Ovary (tissue), 9 donors: ENCODE data around the gene ASCL2. TPM values are rescaled to one million over a fixed set of nuclear protein-coding genes. Genes with fewer than 3 reads are reported as not detected.
A peak's percentile ranks its signal among the peaks of the same experiment; 100 is the strongest.

Experiments used
- DNase-seq, 5 donors: peaks; one replicate each; pipeline ENCODE4 v3.0.0-alpha.2; 2019 to 2020
- H3K27ac ChIP-seq, 2 donors: fragments of 200-600 bp; one replicate each; pipeline versions ENCODE4 v1.5.1 to v1.8.0; 2019 to 2022
- H3K27me3 ChIP-seq: fragments of 200-600 bp; one replicate; pipeline ENCODE4 v1.8.0; 2022
- H3K36me3 ChIP-seq: fragments of 200-600 bp; sonication (generic); one replicate; pipeline ENCODE4 v1.5.1; 2019
- H3K4me1 ChIP-seq: one replicate; pipeline ENCODE4 v1.8.1; 2013; ENCODE audit warnings: mild to moderate bottlenecking, moderate library complexity; ENCODE audit not compliant: insufficient read depth
- H3K4me3 ChIP-seq: fragments of 200-600 bp; sonication (generic); one replicate; pipeline ENCODE4 v1.5.1; 2017
- H3K9me3 ChIP-seq, 2 donors: fragments of 200-600 bp in 1 of 2; sonication (generic) in 1 of 2; one replicate each; pipeline versions ENCODE4 v1.5.1 to v1.8.1; 2013 to 2019; ENCODE audit warnings: mild to moderate bottlenecking in 1 of 2, moderate library complexity in 1 of 2
- EP300 ChIP-seq: sonication (generic); formaldehyde crosslinking; IDR thresholded peaks from one replicate; pipeline ENCODE4 v1.6.1; 2017; ENCODE audit warnings: antibody characterized with exemption
- POLR2A ChIP-seq: fragments of 450-650 bp; IDR thresholded peaks from one replicate; pipeline ENCODE4 v1.6.1; 2017; ENCODE audit warnings: antibody characterized with exemption, mild to moderate bottlenecking, moderate library complexity
- WGBS, 3 donors: extraction: QIAGEN DNeasy Blood & Tissue Kit in 1 of 3; methylation state at CpG; one replicate each; pipeline versions ENCODE4 v1.1.5 to v1.1.7; 2013 to 2017; 5-methylcytosine and 5-hydroxymethylcytosine counted together
- intact Hi-C, 4 donors: fragments of 100-400 bp; cut with DNase I; formaldehyde crosslinking; loops; one replicate each; pipeline versions ENCODE4 v1.11.0 to v1.15.1; 2022 to 2023
- polyA plus RNA-seq, 2 donors: library from polyadenylated mRNA; stranded (reverse); fragments of 200-250 nt in 1 of 2; fragments of 350-450 nt in 1 of 2; fragmentation: Illumina TruSeq in 1 of 2; extraction: RNeasy Lipid Tissue Mini Kit (QIAGEN cat#74804) in 1 of 2; gene quantifications; one replicate each; pipeline ENCODE4 v1.2.3, GENCODE V29; 2013 to 2014
- total RNA-seq, 7 donors: library from RNA; depleted of rRNA in 2 of 7; stranded (reverse); fragments of >200 nt in 2 of 7; fragmentation: NEBNext Ultra II Directional in 3 of 7; extraction: Animal tissue kit (Norgen Biotek cat#: 25700) in 3 of 7; gene quantifications; one replicate each; pipeline versions ENCODE4 v1.1.0 to v1.2.4, GENCODE V29; 2016 to 2023
- TF ChIP-seq, protein P1 (sequence below), 3 donors: fragments of 450-650 bp in 2 of 3; fragments of 200-600 bp in 1 of 3; IDR thresholded peaks; one replicate each; pipeline versions ENCODE4 v1.5.1 to v1.8.0; 2016 to 2022; ENCODE audit warnings: antibody characterized with exemption in 3 of 3, mild to moderate bottlenecking in 1 of 3
- donor health status: DM: no; HTN: no; CAD: no; lungs with moderate emphysema.
- donor health status: DM: no; HTN: no; CAD: no.
- donor health status: Bipolar disorder and iron deficiency.
- donor health status: DM: yes; HTN: yes; CAD: no.
- donor health status: DM: no; HTN: no; CAD: no.
- donor health status: DM: yes; HTN: yes; CAD: no.

Gene ASCL2
- total and polyA plus RNA-seq, 9 donors: 0.10 to 1.3 (median 0.24) TPM

DNA sequence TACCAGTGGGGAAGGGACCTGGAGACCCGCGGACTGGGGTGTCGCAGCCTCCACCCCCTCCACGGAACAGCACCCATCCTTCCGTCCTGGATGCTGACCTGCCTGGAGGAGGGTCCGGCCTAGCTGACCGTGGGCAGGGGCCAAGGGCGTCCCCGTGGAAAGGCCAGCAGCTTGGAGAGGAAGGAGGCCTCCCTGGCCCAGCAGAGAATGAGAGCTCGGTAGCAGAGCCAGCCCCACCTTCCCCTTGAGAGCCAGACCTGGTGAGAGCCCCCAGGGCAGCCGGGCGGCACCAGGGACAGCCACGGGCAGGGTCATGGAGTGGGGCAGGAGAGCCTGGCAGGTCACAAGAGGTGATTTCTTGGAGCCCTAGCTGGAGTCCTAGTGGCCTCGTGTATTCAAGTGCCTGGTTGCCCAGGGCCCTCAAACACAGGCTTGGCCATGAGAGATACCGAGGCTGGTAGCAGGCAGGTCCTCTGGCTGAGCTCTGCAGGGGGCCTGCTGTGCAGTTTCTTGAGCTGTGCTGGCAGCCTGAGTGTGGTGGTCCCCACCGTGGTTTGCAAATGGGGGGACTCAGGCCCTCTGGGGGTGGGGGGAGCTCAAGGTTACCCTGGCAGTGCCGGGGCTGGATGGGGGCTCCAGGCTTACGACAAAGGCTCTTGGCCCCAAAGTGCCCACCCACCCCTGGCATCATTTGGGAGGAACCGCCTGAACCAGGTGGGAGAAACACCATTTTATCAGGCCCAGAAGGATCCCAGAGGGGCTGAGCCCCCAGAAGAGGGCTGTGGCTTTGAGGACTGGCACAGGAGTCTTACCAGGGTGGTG lies 39.1 kb upstream of the ASCL2 start:
- H3K9me3 ChIP-seq: no peaks in the 10 kb centered on the region
- peaks cover 36% of the 10 kb centered on the region for H3K4me1 ChIP-seq
- no peaks in the 10 kb centered on the region for H3K36me3 ChIP-seq
- peak in 1 of 5 donors; percentile 31 for DNase-seq
- WGBS, 3 donors: 65 to 73% (median 69%) methylated on average over 18 to 19 of the region's 19 CpGs
- H3K4me3 ChIP-seq: no peak overlapping the region
- H3K27ac ChIP-seq: no peak overlapping the region
- TF ChIP-seq POLR2A (no peak), EP300 (no peak)
- TF ChIP-seq, protein P1, sequence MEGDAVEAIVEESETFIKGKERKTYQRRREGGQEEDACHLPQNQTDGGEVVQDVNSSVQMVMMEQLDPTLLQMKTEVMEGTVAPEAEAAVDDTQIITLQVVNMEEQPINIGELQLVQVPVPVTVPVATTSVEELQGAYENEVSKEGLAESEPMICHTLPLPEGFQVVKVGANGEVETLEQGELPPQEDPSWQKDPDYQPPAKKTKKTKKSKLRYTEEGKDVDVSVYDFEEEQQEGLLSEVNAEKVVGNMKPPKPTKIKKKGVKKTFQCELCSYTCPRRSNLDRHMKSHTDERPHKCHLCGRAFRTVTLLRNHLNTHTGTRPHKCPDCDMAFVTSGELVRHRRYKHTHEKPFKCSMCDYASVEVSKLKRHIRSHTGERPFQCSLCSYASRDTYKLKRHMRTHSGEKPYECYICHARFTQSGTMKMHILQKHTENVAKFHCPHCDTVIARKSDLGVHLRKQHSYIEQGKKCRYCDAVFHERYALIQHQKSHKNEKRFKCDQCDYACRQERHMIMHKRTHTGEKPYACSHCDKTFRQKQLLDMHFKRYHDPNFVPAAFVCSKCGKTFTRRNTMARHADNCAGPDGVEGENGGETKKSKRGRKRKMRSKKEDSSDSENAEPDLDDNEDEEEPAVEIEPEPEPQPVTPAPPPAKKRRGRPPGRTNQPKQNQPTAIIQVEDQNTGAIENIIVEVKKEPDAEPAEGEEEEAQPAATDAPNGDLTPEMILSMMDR (IDR thresholded peaks at IDR 0.05): no peak
- H3K27me3 ChIP-seq: no peaks in the 10 kb centered on the region
- intact Hi-C loops: loop anchor here in 3 of 4 donors (1.0 to 10.0 kb wide), 5 partner anchors 19 to 583 kb away; partner anchors contain the start of gene CD81 (in 1 of the 3)

DNA sequence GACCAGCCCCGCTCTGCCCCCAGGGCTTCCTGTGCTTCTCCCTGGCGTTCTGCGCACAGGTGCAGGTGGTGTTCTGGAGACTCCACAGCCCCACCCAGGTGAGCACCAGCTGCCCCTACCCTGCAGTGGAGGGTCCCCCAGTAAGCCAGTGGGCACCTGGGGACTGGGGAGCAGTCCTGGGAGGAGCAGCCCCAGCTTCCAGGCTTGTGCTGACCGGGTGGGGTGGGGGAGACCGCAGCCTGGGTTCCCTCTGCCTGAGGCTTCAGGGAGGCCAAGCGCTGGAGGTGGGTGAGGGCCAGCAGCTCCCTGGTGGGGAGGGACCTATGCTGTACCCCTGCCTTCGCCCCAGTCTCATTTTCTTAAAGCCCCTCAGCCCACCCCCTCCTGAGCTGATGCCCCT lies 38.3 kb upstream of the ASCL2 start:
- Histone ChIP-seq H3K4me3 (no peak overlapping the region), H3K4me1 (peaks cover 31% of the 10 kb centered on the region), H3K9me3 (no peaks in the 10 kb centered on the region), H3K27me3 (no peaks in the 10 kb centered on the region), H3K27ac (no peak overlapping the region), H3K36me3 (no peaks in the 10 kb centered on the region)
- peak in 2 of 5 donors; percentile 22 to 33 for DNase-seq
- TF ChIP-seq EP300 (no peak), POLR2A (no peak)
- TF ChIP-seq, protein P1 (IDR thresholded peaks at IDR 0.05): no peak
- intact Hi-C loops: loop anchor here in 3 of 4 donors (1.0 to 10.0 kb wide), 4 partner anchors 18 to 584 kb away; no protein-coding TSS in a partner anchor
- WGBS, 3 donors: 84 to 88% (median 86%) methylated on average over 6 to 7 of the region's 7 CpGs

DNA sequence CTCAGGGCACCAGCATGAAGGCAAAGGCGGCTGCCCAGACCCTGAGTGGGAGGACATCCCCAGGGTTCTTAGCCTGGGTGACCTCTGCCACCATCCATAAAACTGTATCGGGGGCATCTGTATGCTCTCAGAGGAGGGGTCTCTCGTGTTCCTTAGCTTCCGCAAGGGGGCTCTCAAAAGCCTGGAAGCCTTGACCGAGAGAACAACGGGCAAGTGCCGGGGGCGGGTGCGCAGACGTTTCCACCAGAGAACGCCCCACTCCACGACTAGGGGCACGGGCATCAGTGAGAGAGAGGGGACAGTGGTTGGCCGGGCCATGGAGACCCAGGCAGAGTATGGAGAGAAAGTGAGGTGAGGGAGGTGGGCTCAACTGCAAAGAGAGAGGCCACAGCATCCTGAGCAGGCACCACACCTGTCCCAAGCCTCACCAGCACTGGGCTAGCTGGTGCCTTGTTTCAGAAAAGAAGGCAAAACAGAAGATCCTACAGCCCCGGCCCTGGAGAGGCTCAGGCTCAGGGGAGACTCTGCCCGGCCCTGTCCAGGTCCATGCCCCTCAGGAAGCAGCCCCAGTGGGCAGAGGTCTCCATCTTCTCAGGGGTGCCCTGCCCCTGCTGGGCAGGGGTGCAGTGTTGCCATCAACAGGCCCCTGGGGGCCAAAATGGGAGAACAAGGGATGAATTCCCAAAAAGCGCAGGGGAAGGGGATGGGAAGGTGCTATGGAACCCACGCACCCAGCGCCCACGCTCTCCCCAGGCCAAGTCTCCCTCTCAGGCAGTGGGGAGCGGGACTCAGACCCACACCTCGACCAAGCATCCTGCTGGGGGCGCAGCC lies 37.3 kb upstream of the ASCL2 start:
- no peaks in the 10 kb centered on the region for H3K27me3 ChIP-seq
- WGBS, 3 donors: 84 to 85% (median 84%) methylated on average over 23 of the region's 23 CpGs
- intact Hi-C loops: loop anchor here in 2 of 4 donors (5.0 to 10.0 kb wide), 3 partner anchors 75 to 585 kb away; no protein-coding TSS in a partner anchor
- peak overlapping the region in 1 of 2 donors; percentile 74 for H3K27ac ChIP-seq
- H3K4me1 ChIP-seq: peaks cover 27% of the 10 kb centered on the region
- DNase-seq: peak in 1 of 5 donors; percentile 34
- no peak for TF ChIP-seq POLR2A
- TF ChIP-seq, protein P1 (IDR thresholded peaks at IDR 0.05): no peak
- no peak for TF ChIP-seq EP300
- H3K9me3 ChIP-seq: no peaks in the 10 kb centered on the region
- no peak overlapping the region for H3K4me3 ChIP-seq
- no peaks in the 10 kb centered on the region for H3K36me3 ChIP-seq

DNA sequence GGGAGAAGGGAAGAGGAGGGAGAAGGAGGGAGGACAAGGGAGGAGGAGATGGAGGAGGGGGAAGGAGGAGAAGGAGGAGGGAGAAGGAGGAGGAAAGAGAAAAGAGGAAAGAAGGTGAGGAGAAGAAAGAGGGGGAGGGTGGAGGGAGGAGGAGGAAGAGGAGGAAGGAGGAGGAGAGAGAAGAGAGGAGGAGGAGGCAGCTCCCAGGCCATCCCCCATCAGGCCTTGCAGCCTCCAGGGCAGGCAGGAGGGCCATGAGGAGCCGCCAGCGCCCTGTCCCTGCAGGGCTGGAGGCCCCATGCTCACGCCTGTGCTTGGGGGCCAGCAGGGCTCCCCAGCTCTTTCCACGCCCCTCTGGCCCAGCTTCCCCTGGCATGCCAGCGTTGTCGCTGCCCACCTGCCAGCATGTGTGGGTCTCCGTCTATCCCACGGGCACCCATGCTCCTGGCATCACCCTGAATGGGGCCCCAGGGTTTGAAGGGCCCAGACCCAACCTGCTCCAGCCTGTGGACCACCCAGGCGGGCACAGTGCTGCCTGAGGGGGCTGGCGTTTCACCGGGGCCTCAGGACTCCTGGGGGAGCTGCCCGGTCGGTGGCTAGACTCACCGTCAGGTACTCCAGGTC lies 36.6 kb upstream of the ASCL2 start:
- peak; percentile 59 to 73 (median 69) for DNase-seq
- peaks cover 27% of the 10 kb centered on the region for H3K4me1 ChIP-seq
- peak overlapping the region; percentile 34 to 74 for H3K27ac ChIP-seq
- whole genome bisulfite sequencing, 3 donors: 29 to 33% (median 32%) methylated on average over 14 of the region's 14 CpGs
- H3K27me3 ChIP-seq: no peaks in the 10 kb centered on the region
- H3K36me3 ChIP-seq: no peaks in the 10 kb centered on the region
- intact Hi-C loops: loop anchor here in 2 of 4 donors (5.0 to 10.0 kb wide), 3 partner anchors 75 to 585 kb away; no protein-coding TSS in a partner anchor
- TF ChIP-seq POLR2A: no peak
- TF ChIP-seq, protein P1 (IDR thresholded peaks at IDR 0.05): no peak
- no peak for TF ChIP-seq EP300
- no peak overlapping the region for H3K4me3 ChIP-seq
- H3K9me3 ChIP-seq: no peaks in the 10 kb centered on the region
